Gastrocnemius medialis (tissue), 4 donors: Measurements from ENCODE around the gene UAP1L1. TPM values are rescaled to one million over a fixed set of nuclear protein-coding genes. Genes with fewer than 3 reads are reported as not detected.

Source experiments
- ATAC-seq, 2 donors: fragments of 150-250 bp; one replicate each; pipeline ENCODE4 v1.9.1; 2016
- DNase-seq, 2 donors: peaks; one replicate each; pipeline ENCODE4 v3.0.0-alpha.2; 2019
- H3K27ac ChIP-seq, 4 donors: fragments of 200-600 bp; sonication (generic); 1 replicate in 1 of 4; 2 replicates in 3 of 4; pipeline ENCODE4 v1.5.1; 2016 to 2018; ENCODE audit warnings: mild to moderate bottlenecking in 2 of 4, moderate library complexity in 1 of 4
- H3K27me3 ChIP-seq, 3 donors: fragments of 200-600 bp; sonication (generic) in 2 of 3; 1 replicate in 1 of 3; 2 replicates in 2 of 3; pipeline versions ENCODE4 v1.5.1 to v1.6.0; 2016 to 2019; ENCODE audit warnings: mild to moderate bottlenecking in 1 of 3, moderate library complexity in 1 of 3
- H3K36me3 ChIP-seq, 2 donors: fragments of 200-600 bp; sonication (generic) in 1 of 2; one replicate each; pipeline ENCODE4 v1.5.1; 2017 to 2018
- H3K4me1 ChIP-seq, 2 donors: fragments of 200-600 bp; sonication (generic) in 1 of 2; one replicate each; pipeline ENCODE4 v1.5.1; 2016 to 2017; ENCODE audit warnings: mild to moderate bottlenecking in 2 of 2
- H3K4me3 ChIP-seq, 4 donors: fragments of 200-600 bp; sonication (generic) in 3 of 4; 1 replicate in 1 of 4; 2 replicates in 3 of 4; pipeline ENCODE4 v1.5.1; 2016 to 2019; ENCODE audit warnings: mild to moderate bottlenecking in 2 of 4
- H3K9me3 ChIP-seq, 3 donors: fragments of 200-600 bp; sonication (generic) in 2 of 3; 1 replicate in 1 of 3; 2 replicates in 2 of 3; pipeline ENCODE4 v1.5.1; 2016 to 2019
- CTCF ChIP-seq, 5 experiments: fragments of 450-650 bp in 3 of 5; fragments of 200-600 bp in 2 of 5; sonication (generic) in 2 of 5; IDR thresholded peaks in 4 of 5; conservative IDR thresholded peaks in 1 of 5; 1 replicate in 4 of 5; 2 replicates in 1 of 5; pipeline ENCODE4 v1.5.1; 2016 to 2019; ENCODE audit warnings: antibody characterized with exemption in 5 of 5, mild to moderate bottlenecking in 3 of 5, moderate library complexity in 3 of 5
- POLR2A ChIP-seq, 2 donors: fragments of 450-650 bp; IDR thresholded peaks; one replicate each; pipeline ENCODE4 v1.6.1; 2017; ENCODE audit warnings: antibody characterized with exemption in 2 of 2, mild to moderate bottlenecking in 2 of 2, moderate library complexity in 2 of 2
- in situ Hi-C, 4 donors: fragments of 200-750 bp; cut with MboI; loops; one replicate each; pipeline versions ENCODE4 v1.15.0 to v1.8.0; 2017; ENCODE audit warnings: low sequenced_read_pairs in 4 of 4
- intact Hi-C: fragments of 100-400 bp; cut with DNase I; formaldehyde crosslinking; loops from one replicate; pipeline ENCODE4 v1.15.1; 2023; ENCODE audit warnings: low total_unique reads
- total RNA-seq, 4 donors: library from RNA; depleted of rRNA; stranded (reverse); fragments of >200 nt; gene quantifications; one replicate each; pipeline versions ENCODE4 v1.1.0 to v1.2.3, GENCODE V29; 2016

UAP1L1 gene
- total RNA-seq, 4 donors from 2014 or later = 0.49 to 2.5 (median 1.5) TPM

DNA sequence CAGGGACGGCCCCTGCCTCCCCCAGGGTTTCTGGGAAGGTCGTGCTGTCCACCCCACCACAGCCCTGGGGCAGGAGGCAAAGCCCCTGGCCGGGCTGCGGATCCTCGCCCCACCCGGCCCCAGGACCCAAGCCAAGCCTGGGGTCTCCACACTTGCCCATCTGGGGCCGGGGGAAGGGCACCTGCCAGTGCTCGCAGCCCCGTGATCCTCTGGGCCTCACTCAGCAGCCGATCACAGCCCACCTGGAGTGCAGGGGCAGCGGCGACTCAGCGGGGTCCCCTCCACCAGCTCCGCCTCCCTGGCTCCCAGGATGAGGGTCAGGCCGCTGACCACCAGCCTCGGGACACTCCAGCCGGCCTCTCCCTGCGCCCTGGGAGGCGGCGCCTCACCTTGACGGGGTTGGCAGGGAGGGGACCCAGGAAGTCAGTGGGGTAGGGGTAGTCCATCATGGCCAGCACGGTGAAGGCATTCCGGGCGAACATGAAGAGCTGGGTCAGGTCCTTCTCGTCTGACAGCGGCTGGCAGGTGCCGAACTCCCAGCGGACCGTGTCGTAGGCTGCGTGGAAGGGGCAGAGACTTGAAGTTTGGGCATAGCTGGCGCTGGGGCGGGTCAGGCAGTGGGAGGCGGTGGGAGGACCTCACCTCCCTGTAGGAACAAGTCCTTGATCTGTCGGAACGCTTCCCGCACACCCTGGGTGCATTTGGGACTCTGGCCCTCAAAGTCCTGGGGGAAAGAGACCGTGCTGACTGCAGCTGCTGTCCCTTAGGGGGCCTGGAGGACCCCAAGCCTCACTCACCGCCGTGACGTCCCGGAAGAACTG, 35.5 kb downstream of the UAP1L1 start:
- no peaks in the 10 kb centered on the region for H3K9me3 ChIP-seq
- ATAC-seq (no peak), DNase-seq (no peak)
- peaks cover 0 to 48% of the 10 kb centered on the region in 2 donors for H3K36me3 ChIP-seq
- H3K4me1 ChIP-seq = peaks cover 6 to 9% of the 10 kb centered on the region in 2 donors
- no peaks in the 10 kb centered on the region for H3K27me3 ChIP-seq
- in situ Hi-C loops = loop anchor here in 2 of 4 donors (10.0 kb wide), 1 partner anchor 122 kb away; the partner anchor contains the start of gene SLC34A3 (in 2 of the 2)
- no peak overlapping the region for H3K4me3 ChIP-seq
- intact Hi-C loops = no loop called here
- TF ChIP-seq POLR2A (IDR thresholded peaks at IDR 0.05) = no peak
- TF ChIP-seq CTCF (IDR thresholded peaks at IDR 0.05 in 4 of 5, conservative IDR thresholded peaks at IDR 0.05 in 1 of 5) = no peak
- no peak overlapping the region for H3K27ac ChIP-seq

DNA sequence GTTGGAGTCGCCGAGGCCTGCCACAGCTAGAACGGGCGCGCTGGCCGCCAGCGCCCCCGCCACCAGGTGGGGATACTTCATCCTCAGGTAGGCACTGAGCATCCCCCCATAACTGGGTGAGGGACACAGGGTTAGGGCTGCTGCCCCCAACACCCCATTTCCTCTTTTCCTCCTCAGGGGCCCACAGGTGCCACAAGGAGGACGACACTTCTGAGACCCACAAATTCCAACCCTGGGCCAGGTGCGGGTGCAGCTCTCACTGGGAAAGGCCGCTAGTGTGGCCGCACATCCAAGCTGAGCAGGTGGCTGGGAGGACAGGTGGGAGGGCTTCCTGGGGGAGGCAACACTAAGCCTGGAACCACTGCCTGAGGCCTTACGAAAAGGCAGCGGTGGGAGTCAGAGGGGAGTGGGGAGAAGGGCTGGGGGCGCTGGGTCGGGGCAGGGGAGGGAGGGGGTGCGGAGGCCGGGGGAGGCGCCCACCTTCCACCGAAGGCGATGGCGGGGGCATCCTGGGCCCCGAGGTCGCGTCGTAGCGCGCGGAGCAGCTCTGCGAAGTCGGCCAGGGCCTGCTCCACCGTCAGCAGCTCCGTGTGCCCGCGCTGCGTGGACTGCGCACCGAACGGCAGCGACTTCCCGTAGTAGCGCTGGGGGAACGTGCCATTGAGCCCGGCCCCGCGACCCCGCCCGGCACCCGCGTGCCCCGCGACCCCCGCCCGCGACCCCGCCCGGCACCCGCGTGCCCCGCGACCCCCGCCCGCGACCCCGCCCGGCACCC, 36.3 kb downstream of the UAP1L1 start:
- ATAC-seq = no peak
- Histone ChIP-seq H3K27me3 (no peaks in the 10 kb centered on the region), H3K27ac (no peak overlapping the region), H3K4me3 (peak overlapping the region in 2 of 4 donors; percentile 31 to 76), H3K36me3 (peaks cover 0 to 40% of the 10 kb centered on the region in 2 donors), H3K4me1 (peaks cover 6 to 9% of the 10 kb centered on the region in 2 donors), H3K9me3 (no peaks in the 10 kb centered on the region)
- intact Hi-C loops = loop anchor here (2.0 kb wide), 1 partner anchor 27 kb away; the partner anchor contains the start of gene MAN1B1
- in situ Hi-C loops = loop anchor here in 2 of 4 donors (10.0 kb wide), 1 partner anchor 121 kb away; the partner anchor contains the start of gene SLC34A3 (in 2 of the 2)
- DNase-seq = no peak
- TF ChIP-seq POLR2A (IDR thresholded peaks at IDR 0.05) (no peak), CTCF (IDR thresholded peaks at IDR 0.05 in 4 of 5, conservative IDR thresholded peaks at IDR 0.05 in 1 of 5) (no peak)

DNA sequence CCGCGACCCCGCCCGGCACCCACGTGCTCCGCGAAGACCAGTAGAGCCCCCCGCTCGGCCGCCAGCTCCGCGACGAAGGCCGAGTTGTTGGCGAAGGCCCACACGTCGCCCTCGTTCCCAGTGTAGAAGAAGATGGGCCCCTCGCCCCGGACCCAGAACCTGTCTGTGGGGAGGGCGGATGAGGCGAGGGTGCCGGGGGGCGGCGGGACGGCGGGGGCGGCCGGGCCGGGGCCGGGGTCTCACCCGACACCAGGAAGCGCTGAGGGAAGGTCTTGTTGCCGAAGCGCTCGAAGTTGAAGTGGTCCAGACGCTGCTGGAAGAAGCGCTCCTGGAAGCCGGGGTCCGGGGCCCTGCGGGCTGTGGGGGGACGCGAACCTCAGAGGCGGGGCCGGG, 36.9 kb downstream of the UAP1L1 start:
- no peaks in the 10 kb centered on the region for H3K27me3 ChIP-seq
- TF ChIP-seq POLR2A (IDR thresholded peaks at IDR 0.05) (no peak), CTCF (IDR thresholded peaks at IDR 0.05 in 4 of 5, conservative IDR thresholded peaks at IDR 0.05 in 1 of 5) (no peak)
- peak overlapping the region; percentile 76 to 97 (median 92) for H3K4me3 ChIP-seq
- in situ Hi-C loops = loop anchor here in 2 of 4 donors (10.0 kb wide), 1 partner anchor 121 kb away; the partner anchor contains the start of gene SLC34A3 (in 2 of the 2)
- peaks cover 0 to 33% of the 10 kb centered on the region in 2 donors for H3K36me3 ChIP-seq
- H3K27ac ChIP-seq = peak overlapping the region; percentile 50 to 72 (median 64)
- no peak for DNase-seq
- H3K4me1 ChIP-seq = peaks cover 6 to 9% of the 10 kb centered on the region in 2 donors
- intact Hi-C loops = loop anchor here (2.0 kb wide), 1 partner anchor 27 kb away; the partner anchor contains the start of gene MAN1B1
- peak; percentile 6 to 44 for ATAC-seq
- no peaks in the 10 kb centered on the region for H3K9me3 ChIP-seq

GRCh38 chr9:137114613-137115393, 37.5 kb downstream of the UAP1L1 start, which contains the start of gene DPP7:
DPP7 (minus strand) TSS chr9:137114733; CDS start chr9:137114713, 20 bp downstream.
- H3K27ac ChIP-seq = peak within 1 kb of the TSS; percentile 50 to 72 (median 64)
- H3K27me3 ChIP-seq = no peaks in the 10 kb centered on the region
- ATAC-seq (peak; percentile 91 to 93), DNase-seq (peak; percentile 53 to 67)
- no peaks in the 10 kb centered on the region for H3K9me3 ChIP-seq
- in situ Hi-C loops = loop anchor here in 2 of 4 donors (10.0 kb wide), 1 partner anchor 120 kb away; the partner anchor contains the start of gene SLC34A3 (in 2 of the 2)
- peaks cover 6 to 9% of the 10 kb centered on the region in 2 donors for H3K4me1 ChIP-seq
- H3K36me3 ChIP-seq = peaks cover 0 to 27% of the 10 kb centered on the region in 2 donors
- intact Hi-C loops = loop anchor here (1.0 to 2.0 kb wide), 2 partner anchors 28 to 73 kb away; partner anchors contain the start of genes ANAPC2, MAN1B1 and SSNA1
- peak within 1 kb of the TSS; percentile 76 to 97 (median 92) for H3K4me3 ChIP-seq
- TF ChIP-seq POLR2A (IDR thresholded peaks at IDR 0.05) (peak; percentile 51 to 52), CTCF (IDR thresholded peaks at IDR 0.05 in 4 of 5, conservative IDR thresholded peaks at IDR 0.05 in 1 of 5) (peak in 1 of 5 experiments; percentile 22)
